Muscle of leg (tissue), 11 donors: Measurements from ENCODE around the gene HS3ST1. TPM values are rescaled to one million over a fixed set of nuclear protein-coding genes. Genes with fewer than 3 reads are reported as not detected.

Experiments used
- DNase-seq: peaks from one replicate; pipeline ENCODE4 v3.0.0; 2013
- H3K27ac ChIP-seq: one replicate; pipeline ENCODE4 v1.5.1; 2013; ENCODE audit warnings: mild to moderate bottlenecking, low read length, control low read depth
- H3K27me3 ChIP-seq: one replicate; pipeline ENCODE4 v1.6.1; 2013; ENCODE audit warnings: low read length; ENCODE audit not compliant: control insufficient read depth, insufficient read depth
- H3K36me3 ChIP-seq: one replicate; pipeline ENCODE4 v1.6.1; 2013; ENCODE audit warnings: low read length; ENCODE audit not compliant: control insufficient read depth, insufficient read depth
- H3K4me1 ChIP-seq: one replicate; pipeline ENCODE4 v1.6.1; 2013; ENCODE audit warnings: low read length; ENCODE audit not compliant: control insufficient read depth, insufficient read depth
- H3K4me3 ChIP-seq: one replicate; pipeline ENCODE4 v1.5.1; 2013; ENCODE audit warnings: low read length, control low read depth
- H3K9me3 ChIP-seq: replicated peaks from 2 replicates; pipeline ENCODE4 v1.6.1; 2013; ENCODE audit warnings: low read depth, low read length; ENCODE audit not compliant: control insufficient read depth
- WGBS: methylation state at CpG from one replicate; pipeline ENCODE4 v1.1.5; 2013; ENCODE audit warnings: missing lambda C conversion rate; ENCODE audit not compliant: insufficient coverage; 5-methylcytosine and 5-hydroxymethylcytosine counted together
- polyA plus RNA-seq, 8 donors: library from polyadenylated mRNA; unstranded; fragments of 120-200 nt; gene quantifications; one replicate each; pipeline versions ENCODE4 v1.2.1 to v1.2.3, GENCODE V29; 2013; ENCODE audit warnings: inconsistent platforms in 1 of 8, low replicate concordance in 1 of 8; ENCODE audit not compliant: insufficient read length in 8 of 8, insufficient read depth in 1 of 8
- total RNA-seq: library from RNA; stranded (reverse); fragments of 120-200 nt; gene quantifications from one replicate; pipeline ENCODE4 v1.2.4, GENCODE V29; 2013

Gene HS3ST1
- total and polyA plus RNA-seq, 9 donors, result 0.08 to 0.94 (median 0.36) TPM

DNA sequence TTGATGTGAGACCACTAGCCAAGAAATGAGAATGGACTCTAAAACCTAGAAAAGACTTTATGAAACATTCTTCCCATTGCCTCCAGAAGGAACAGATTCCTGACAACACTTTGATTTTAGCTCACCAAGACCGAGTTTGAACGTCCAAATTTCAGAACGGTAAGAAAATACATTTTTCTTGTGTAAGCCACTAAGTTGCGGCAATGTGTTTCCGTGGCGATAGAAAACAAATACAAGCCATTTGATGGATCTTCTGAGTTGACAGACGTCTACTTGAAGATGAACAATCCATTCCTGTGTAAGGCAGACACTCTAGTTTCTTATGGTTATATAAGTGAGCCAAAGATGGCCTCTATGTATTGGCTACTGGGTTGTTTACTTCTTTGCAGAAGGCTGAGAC is 52.5 kb downstream of the HS3ST1 start:
- WGBS, result 33% methylated on average over 2 of the region's 7 CpGs
- Histone ChIP-seq H3K36me3 (no peaks in the 10 kb centered on the region), H3K9me3 (no peaks in the 10 kb centered on the region), H3K27ac (no peak overlapping the region), H3K4me3 (no peak overlapping the region), H3K27me3 (no peaks in the 10 kb centered on the region), H3K4me1 (no peaks in the 10 kb centered on the region)
- no peak for DNase-seq

GRCh38 chr4:11368701-11369115 is 60.0 kb downstream of the HS3ST1 start:
- Histone ChIP-seq H3K27me3 (peaks cover 4% of the 10 kb centered on the region), H3K27ac (no peak overlapping the region), H3K4me1 (no peaks in the 10 kb centered on the region), H3K4me3 (peak overlapping the region; percentile 5), H3K9me3 (no peaks in the 10 kb centered on the region), H3K36me3 (no peaks in the 10 kb centered on the region)
- DNase-seq, result no peak
- WGBS, result 13% methylated on average over 44 of the region's 53 CpGs

- Histone ChIP-seq H3K27ac (no peak overlapping the region), H3K9me3 (no peaks in the 10 kb centered on the region), H3K4me1 (no peaks in the 10 kb centered on the region), H3K27me3 (peaks cover 4% of the 10 kb centered on the region), H3K4me3 (no peak overlapping the region), H3K36me3 (no peaks in the 10 kb centered on the region)
- 41% methylated on average over 3 of the region's 4 CpGs for WGBS
- peak; percentile 54 for DNase-seq
These were observed 61.3 kb downstream of the HS3ST1 start for GRCh38 chr4:11367371-11367770.

DNA sequence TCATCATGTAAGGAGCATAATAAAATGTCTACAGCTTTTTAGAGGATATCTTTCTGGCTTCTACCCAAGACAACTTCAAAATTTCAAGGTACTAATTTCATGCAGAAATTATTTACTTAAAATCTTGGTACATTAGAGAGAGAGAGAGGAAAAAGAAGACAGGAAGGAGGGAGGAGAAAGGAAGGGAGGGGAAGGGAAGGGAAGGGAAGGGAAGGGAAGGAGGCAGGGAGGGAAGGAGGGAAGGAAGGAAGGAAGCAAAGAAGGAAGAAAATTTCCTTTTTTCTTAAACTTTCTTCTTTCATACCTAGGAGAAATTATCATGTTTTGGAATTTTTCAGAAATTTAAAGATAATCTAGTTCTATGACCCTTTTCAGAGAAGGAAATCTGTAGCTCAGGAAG is 61.8 kb downstream of the HS3ST1 start:
- Histone ChIP-seq H3K27me3 (peaks cover 4% of the 10 kb centered on the region), H3K4me3 (no peak overlapping the region), H3K9me3 (no peaks in the 10 kb centered on the region), H3K27ac (no peak overlapping the region), H3K4me1 (no peaks in the 10 kb centered on the region), H3K36me3 (no peaks in the 10 kb centered on the region)
- DNase-seq, result no peak

- no peaks in the 10 kb centered on the region for H3K4me1 ChIP-seq
- no peaks in the 10 kb centered on the region for H3K36me3 ChIP-seq
- H3K4me3 ChIP-seq, result no peak overlapping the region
- peaks cover 4% of the 10 kb centered on the region for H3K27me3 ChIP-seq
- no peak overlapping the region for H3K27ac ChIP-seq
- H3K9me3 ChIP-seq, result no peaks in the 10 kb centered on the region
- no peak for DNase-seq
These were observed 63.7 kb downstream of the HS3ST1 start for GRCh38 chr4:11365039-11365438.

DNA sequence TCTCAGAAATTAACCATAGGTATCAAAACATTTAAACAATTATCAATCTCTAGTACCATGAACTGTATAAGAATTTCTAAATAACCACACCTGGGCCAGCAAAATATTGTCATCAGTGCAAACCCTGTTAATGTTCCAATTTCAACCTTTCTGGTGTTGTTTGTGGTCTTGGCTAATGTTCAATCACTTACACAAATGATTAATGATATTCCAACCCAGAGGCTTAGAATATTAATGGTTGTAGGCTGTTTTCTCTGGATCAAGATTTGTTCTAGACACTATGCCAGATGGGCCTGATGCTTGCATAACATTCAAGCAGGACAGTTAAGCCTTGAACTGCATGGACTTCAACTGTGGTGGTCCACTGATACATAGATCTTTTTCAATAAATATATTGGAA is 69.1 kb downstream of the HS3ST1 start:
- no peaks in the 10 kb centered on the region for H3K4me1 ChIP-seq
- H3K27me3 ChIP-seq, result no peaks in the 10 kb centered on the region
- no peak overlapping the region for H3K27ac ChIP-seq
- H3K36me3 ChIP-seq, result no peaks in the 10 kb centered on the region
- H3K4me3 ChIP-seq, result no peak overlapping the region
- H3K9me3 ChIP-seq, result peaks cover 3% of the 10 kb centered on the region
- DNase-seq, result no peak

- no peak overlapping the region for H3K27ac ChIP-seq
- H3K36me3 ChIP-seq, result no peaks in the 10 kb centered on the region
- H3K4me3 ChIP-seq, result no peak overlapping the region
- no peak for DNase-seq
- WGBS, result 87% methylated on average over 3 of the region's 8 CpGs
- H3K27me3 ChIP-seq, result no peaks in the 10 kb centered on the region
- H3K4me1 ChIP-seq, result no peaks in the 10 kb centered on the region
- H3K9me3 ChIP-seq, result peaks cover 3% of the 10 kb centered on the region
These were observed 73.5 kb downstream of the HS3ST1 start for GRCh38 chr4:11355226-11355625.

DNA sequence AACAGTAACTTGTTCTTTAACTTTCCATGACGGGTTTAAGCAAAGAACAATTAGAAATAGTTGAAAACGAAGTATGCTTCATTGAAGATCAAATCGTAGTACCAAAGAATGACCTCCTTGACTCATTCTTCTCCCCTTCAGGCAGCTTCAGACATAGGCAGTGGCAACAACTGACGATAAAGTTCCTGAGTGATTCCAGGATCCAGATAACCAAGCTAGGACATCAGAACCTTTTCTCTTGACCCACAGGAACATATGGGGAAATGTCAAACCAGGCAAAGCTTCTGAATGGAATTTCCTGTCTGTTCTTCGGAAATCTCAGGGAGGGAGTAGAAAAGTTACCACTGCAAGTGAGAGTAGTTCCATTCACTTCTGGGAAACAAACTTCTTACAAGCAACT is 74.2 kb downstream of the HS3ST1 start:
- no peak for DNase-seq
- H3K27me3 ChIP-seq, result no peaks in the 10 kb centered on the region
- no peak overlapping the region for H3K4me3 ChIP-seq
- 78% methylated on average over 3 of the region's 5 CpGs for WGBS
- no peaks in the 10 kb centered on the region for H3K36me3 ChIP-seq
- H3K4me1 ChIP-seq, result no peaks in the 10 kb centered on the region
- peaks cover 3% of the 10 kb centered on the region for H3K9me3 ChIP-seq
- no peak overlapping the region for H3K27ac ChIP-seq

GRCh38 chr4:11348449-11349088 is 80.1 kb downstream of the HS3ST1 start:
- Histone ChIP-seq H3K27ac (no peak overlapping the region), H3K4me1 (no peaks in the 10 kb centered on the region), H3K27me3 (no peaks in the 10 kb centered on the region), H3K4me3 (no peak overlapping the region), H3K9me3 (no peaks in the 10 kb centered on the region), H3K36me3 (no peaks in the 10 kb centered on the region)
- DNase-seq, result no peak
- no CpG with 5 or more reads among the region's 3 CpGs for WGBS

- Histone ChIP-seq H3K4me3 (no peak overlapping the region), H3K36me3 (no peaks in the 10 kb centered on the region), H3K4me1 (no peaks in the 10 kb centered on the region), H3K9me3 (no peaks in the 10 kb centered on the region), H3K27me3 (no peaks in the 10 kb centered on the region), H3K27ac (no peak overlapping the region)
- DNase-seq, result no peak
- no CpG with 5 or more reads among the region's 2 CpGs for WGBS
These were observed 83.8 kb downstream of the HS3ST1 start for GRCh38 chr4:11344916-11345315.

GRCh38 chr4:11343536-11343935 is 85.2 kb downstream of the HS3ST1 start:
- DNase-seq, result no peak
- Histone ChIP-seq H3K9me3 (no peaks in the 10 kb centered on the region), H3K36me3 (no peaks in the 10 kb centered on the region), H3K4me1 (no peaks in the 10 kb centered on the region), H3K27me3 (no peaks in the 10 kb centered on the region), H3K4me3 (no peak overlapping the region), H3K27ac (no peak overlapping the region)
- WGBS, result 86% methylated on average over 4 of the region's 4 CpGs
